A673 (cell line): Measurements from ENCODE around the gene LRP1B. TPM values are rescaled to one million over a fixed set of nuclear protein-coding genes. Genes with fewer than 3 reads are reported as not detected.

Experiments
- BruUV-seq: library from RNA; stranded (reverse); fragments of 400-500 nt; replicated peaks from 2 replicates; lab custom pipeline; 2021; lab: Mats Ljungman, UMichigan
- CTCF ChIA-PET: fragments of 300-600 bp; sonication (Branson Sonifier 250); formaldehyde crosslinking; loops from one replicate; lab custom pipeline; 2022; ENCODE audit warnings: antibody characterized with exemption; lab: Charles Lee
- POLR2A ChIA-PET: fragments of 300-600 bp; sonication (Branson Sonifier 250); formaldehyde crosslinking; loops from one replicate; lab custom pipeline; 2022; ENCODE audit warnings: antibody characterized with exemption; ENCODE audit not compliant: low non-redundant PET; lab: Charles Lee
- DNase-seq: peaks from one replicate; pipeline ENCODE4 v3.0.0-alpha.2; 2015; ENCODE audit warnings: low spot score
- H3K27ac ChIP-seq: fragments of 200-600 bp; sonication (generic); 2 replicates; pipeline ENCODE4 v1.5.1; 2016; ENCODE audit warnings: mixed run types, low read depth, mild to moderate bottlenecking, mixed read lengths, antibody characterized with exemption, low read length; ENCODE audit not compliant: poor library complexity, severe bottlenecking
- H3K27me3 ChIP-seq: fragments of 200-600 bp; sonication (generic); replicated peaks from 2 replicates; pipeline ENCODE4 v1.6.1; 2017; ENCODE audit warnings: mixed run types, low read depth, mild to moderate bottlenecking, mixed read lengths, antibody characterized with exemption, low read length; ENCODE audit not compliant: insufficient read depth, poor library complexity
- H3K36me3 ChIP-seq: fragments of 200-600 bp; sonication (generic); 2 replicates; pipeline ENCODE4 v1.6.1; 2016; ENCODE audit warnings: mixed run types, mild to moderate bottlenecking, mixed read lengths, antibody characterized with exemption, low read length; ENCODE audit not compliant: insufficient read depth, poor library complexity, severe bottlenecking
- H3K4me1 ChIP-seq: fragments of 200-600 bp; sonication (generic); 2 replicates; pipeline ENCODE4 v1.6.1; 2017; ENCODE audit warnings: mixed run types, mild to moderate bottlenecking, mixed read lengths, antibody characterized with exemption, low read length; ENCODE audit not compliant: insufficient read depth, poor library complexity, severe bottlenecking
- H3K4me3 ChIP-seq: fragments of 200-600 bp; sonication (generic); 2 replicates; pipeline ENCODE4 v1.5.1; 2016; ENCODE audit warnings: low read depth, mixed run types, mild to moderate bottlenecking, mixed read lengths, low read length; ENCODE audit not compliant: poor library complexity, severe bottlenecking
- H3K9me3 ChIP-seq: fragments of 200-600 bp; sonication (generic); 2 replicates; pipeline ENCODE4 v1.6.1; 2016; ENCODE audit warnings: mixed run types, low read depth, mild to moderate bottlenecking, mixed read lengths, antibody characterized with exemption, low read length; ENCODE audit not compliant: poor library complexity, severe bottlenecking
- EZH2 ChIP-seq: fragments of 200-600 bp; sonication (generic); IDR thresholded peaks from 2 replicates; pipeline ENCODE4 v1.6.1; 2017; ENCODE audit warnings: borderline replicate concordance, low read depth, mild to moderate bottlenecking, mixed read lengths, antibody characterized with exemption, low read length; ENCODE audit not compliant: poor library complexity, severe bottlenecking
- intact Hi-C: fragments of 100-400 bp; cut with micrococcal nuclease; formaldehyde crosslinking; loops from one replicate; pipeline ENCODE4 v1.10.0; 2022; ENCODE audit not compliant: unreplicated experiment
- total RNA-seq: library from RNA; stranded (reverse); gene quantifications from 2 replicates; pipeline ENCODE4 v1.2.3, GENCODE V29; 2021
- TF ChIP-seq, protein P1 (sequence below): fragments of 300-800, 200-600 bp; sonication (generic); conservative IDR thresholded peaks from 2 replicates; pipeline ENCODE4 v1.5.1; 2017; ENCODE audit warnings: low read depth, mild to moderate bottlenecking, antibody characterized with exemption, low read length, moderate library complexity, mixed read lengths

LRP1B gene
- total RNA-seq, 1 experiment from 2014 or later = 9.9 TPM

DNA sequence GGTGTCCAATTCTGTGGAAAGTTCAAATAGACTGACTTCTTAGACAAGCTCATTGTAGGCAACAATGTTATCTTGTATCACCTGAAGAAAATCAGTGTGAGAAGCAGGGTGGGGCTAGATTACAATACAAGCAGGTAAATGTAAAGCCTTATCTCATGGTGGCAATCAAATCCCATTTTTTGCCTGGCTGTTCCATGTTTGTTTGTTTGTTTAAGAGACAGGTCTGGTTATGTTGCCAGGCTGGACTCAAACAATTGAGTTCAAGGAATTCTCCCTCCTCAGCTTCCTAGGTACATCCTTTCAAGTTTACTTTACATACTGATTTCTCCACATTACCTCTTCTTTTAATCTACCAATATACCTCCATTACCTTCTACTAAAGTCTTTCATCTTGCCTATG lies 464.6 kb downstream of the LRP1B start:
- Histone ChIP-seq H3K4me1 (no peaks in the 10 kb centered on the region), H3K4me3 (no peak overlapping the region), H3K9me3 (no peaks in the 10 kb centered on the region), H3K27ac (no peak overlapping the region), H3K27me3 (no peaks in the 10 kb centered on the region), H3K36me3 (no peaks in the 10 kb centered on the region)
- no peak for TF ChIP-seq EZH2
- DNase-seq = no peak
- CTCF ChIA-PET = no interaction called here
- BruUV-seq = no TSS peak
- POLR2A ChIA-PET = no interaction called here
- intact Hi-C loops = no loop called here

DNA sequence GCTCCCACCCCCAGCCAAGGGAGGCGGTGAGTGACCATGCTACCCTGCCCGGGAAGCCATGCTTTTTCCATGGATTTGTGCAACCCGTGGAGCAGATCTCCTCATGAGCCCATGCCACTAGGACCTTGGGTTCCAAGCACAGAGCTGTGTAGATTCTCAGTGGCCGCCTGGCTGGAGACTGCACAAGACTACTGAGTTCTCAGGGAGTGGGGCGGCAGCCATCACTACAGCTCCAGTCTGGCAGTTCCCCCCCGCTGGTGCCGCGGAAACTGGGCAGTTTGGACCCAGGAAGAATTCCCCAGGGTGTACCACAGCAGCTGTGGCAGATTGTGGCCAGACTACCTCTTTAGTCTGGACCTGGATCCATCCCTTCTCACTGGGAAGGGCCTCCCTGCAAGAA lies 470.6 kb downstream of the LRP1B start:
- no peaks in the 10 kb centered on the region for H3K4me1 ChIP-seq
- H3K27ac ChIP-seq = no peak overlapping the region
- no peaks in the 10 kb centered on the region for H3K27me3 ChIP-seq
- no peaks in the 10 kb centered on the region for H3K9me3 ChIP-seq
- TF ChIP-seq, protein P1, sequence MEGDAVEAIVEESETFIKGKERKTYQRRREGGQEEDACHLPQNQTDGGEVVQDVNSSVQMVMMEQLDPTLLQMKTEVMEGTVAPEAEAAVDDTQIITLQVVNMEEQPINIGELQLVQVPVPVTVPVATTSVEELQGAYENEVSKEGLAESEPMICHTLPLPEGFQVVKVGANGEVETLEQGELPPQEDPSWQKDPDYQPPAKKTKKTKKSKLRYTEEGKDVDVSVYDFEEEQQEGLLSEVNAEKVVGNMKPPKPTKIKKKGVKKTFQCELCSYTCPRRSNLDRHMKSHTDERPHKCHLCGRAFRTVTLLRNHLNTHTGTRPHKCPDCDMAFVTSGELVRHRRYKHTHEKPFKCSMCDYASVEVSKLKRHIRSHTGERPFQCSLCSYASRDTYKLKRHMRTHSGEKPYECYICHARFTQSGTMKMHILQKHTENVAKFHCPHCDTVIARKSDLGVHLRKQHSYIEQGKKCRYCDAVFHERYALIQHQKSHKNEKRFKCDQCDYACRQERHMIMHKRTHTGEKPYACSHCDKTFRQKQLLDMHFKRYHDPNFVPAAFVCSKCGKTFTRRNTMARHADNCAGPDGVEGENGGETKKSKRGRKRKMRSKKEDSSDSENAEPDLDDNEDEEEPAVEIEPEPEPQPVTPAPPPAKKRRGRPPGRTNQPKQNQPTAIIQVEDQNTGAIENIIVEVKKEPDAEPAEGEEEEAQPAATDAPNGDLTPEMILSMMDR = no peak
- TF ChIP-seq EZH2 = no peak
- intact Hi-C loops = no loop called here
- POLR2A ChIA-PET = no interaction called here
- BruUV-seq = no TSS peak
- DNase-seq = no peak
- H3K4me3 ChIP-seq = no peak overlapping the region
- H3K36me3 ChIP-seq = no peaks in the 10 kb centered on the region
- CTCF ChIA-PET = no interaction called here

DNA sequence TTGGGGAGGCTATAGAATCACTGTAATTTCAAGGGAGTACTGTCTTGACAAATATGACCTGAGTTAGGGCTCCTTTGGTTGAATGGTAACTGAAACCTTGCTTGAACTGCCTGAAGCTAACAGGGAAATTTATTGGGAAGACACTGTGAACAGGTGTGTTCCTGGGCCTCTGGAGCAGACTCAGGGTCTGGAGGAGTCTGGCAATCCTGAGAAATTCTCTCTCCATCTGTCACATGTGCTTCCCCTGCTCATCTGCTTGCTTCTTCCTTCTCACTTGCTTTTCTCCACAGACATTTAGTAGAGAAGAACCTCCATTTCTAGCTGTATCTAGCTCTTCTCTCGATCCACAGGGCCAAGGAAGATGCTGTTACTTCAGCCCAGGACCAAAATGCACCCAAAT lies 476.5 kb downstream of the LRP1B start:
- BruUV-seq = no TSS peak
- Histone ChIP-seq H3K27ac (no peak overlapping the region), H3K9me3 (no peaks in the 10 kb centered on the region), H3K36me3 (no peaks in the 10 kb centered on the region), H3K4me3 (no peak overlapping the region), H3K27me3 (no peaks in the 10 kb centered on the region), H3K4me1 (no peaks in the 10 kb centered on the region)
- ChIA-PET POLR2A (no interaction called here), CTCF (no interaction called here)
- intact Hi-C loops = no loop called here
- TF ChIP-seq, protein P1 = no peak
- no peak for TF ChIP-seq EZH2
- DNase-seq = no peak

DNA sequence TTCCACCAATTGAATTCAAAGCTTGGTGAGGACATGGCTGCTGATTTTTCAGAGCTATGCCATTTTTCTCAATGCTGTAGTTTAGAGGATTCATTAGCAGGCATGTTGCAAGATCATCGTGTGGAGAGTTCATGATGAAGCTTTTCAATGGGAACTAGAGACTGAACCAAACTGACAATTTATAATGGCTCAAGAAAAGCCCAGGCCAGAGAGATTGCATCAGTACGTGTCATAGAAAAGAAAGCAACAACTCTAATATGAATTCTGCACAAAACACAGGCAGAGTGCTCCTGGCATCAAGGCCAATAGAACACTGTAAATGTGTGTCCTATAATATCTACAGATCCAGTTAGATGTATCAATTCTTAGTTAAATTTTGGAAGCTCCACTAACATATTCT lies 477.6 kb downstream of the LRP1B start:
- POLR2A ChIA-PET = no interaction called here

More for the DNA sequence above, 477.6 kb downstream of the LRP1B start:
- Histone ChIP-seq H3K27ac (no peak overlapping the region), H3K4me3 (no peak overlapping the region), H3K36me3 (no peaks in the 10 kb centered on the region), H3K4me1 (no peaks in the 10 kb centered on the region), H3K9me3 (no peaks in the 10 kb centered on the region), H3K27me3 (no peaks in the 10 kb centered on the region)
- intact Hi-C loops = no loop called here
- TF ChIP-seq EZH2 = no peak
- TF ChIP-seq, protein P1 = no peak
- CTCF ChIA-PET = no interaction called here
- no TSS peak for BruUV-seq
- no peak for DNase-seq
